K562 (cell line): ENCODE data around the gene TMOD3. TPM values are rescaled to one million over a fixed set of nuclear protein-coding genes. Genes with fewer than 3 reads are reported as not detected.

Experiments
- BMI1 ChIP-seq: fragments of 150-350 bp; IDR thresholded peaks from 2 replicates; pipeline ENCODE4 v1.6.1; 2014; ENCODE audit warnings: low read length
- CBFA2T2 ChIP-seq: fragments of 450-650 bp; conservative IDR thresholded peaks from 2 replicates; pipeline ENCODE4 v1.6.1; 2017; ENCODE audit warnings: mild to moderate bottlenecking
- FOXK2 ChIP-seq, 2 experiments: fragments of 450-650 bp; IDR thresholded peaks in 1 of 2; conservative IDR thresholded peaks in 1 of 2; 2 replicates each; pipeline ENCODE4 v1.6.1; 2016; ENCODE audit warnings: low read depth in 2 of 2, mild to moderate bottlenecking in 1 of 2
- GATAD2B ChIP-seq: fragments of 450-650 bp; IDR thresholded peaks from 2 replicates; pipeline ENCODE4 v1.6.1; 2017; ENCODE audit warnings: mild to moderate bottlenecking, borderline replicate concordance
- MAFF ChIP-seq: IDR thresholded peaks from 2 replicates; pipeline ENCODE4 v1.6.1; 2012; ENCODE audit warnings: low read length, improper control_type of control experiment
- PCBP1 ChIP-seq: fragments of 200-400 bp; formaldehyde crosslinking; IDR thresholded peaks from 2 replicates; pipeline ENCODE4 v1.6.1; 2018; ENCODE audit warnings: mild to moderate bottlenecking, low read depth, low read length; ENCODE audit not compliant: poor library complexity, severe bottlenecking
- RFX7 ChIP-seq: fragments of 250-450 bp; sonication (Bioruptor Pico); IDR thresholded peaks from 2 replicates; pipeline ENCODE4 v1.5.1; 2021; ENCODE audit warnings: mild to moderate bottlenecking
- SMARCC2 ChIP-seq: fragments of 450-650 bp; IDR thresholded peaks from 2 replicates; pipeline ENCODE4 v1.6.1; 2017; ENCODE audit warnings: antibody characterized with exemption, moderate library complexity, mild to moderate bottlenecking, low read depth
- TAL1 ChIP-seq: fragments of 450-650 bp; IDR thresholded peaks from 2 replicates; pipeline ENCODE4 v1.6.1; 2016; ENCODE audit warnings: mild to moderate bottlenecking
- ZBTB1 ChIP-seq: sonication (generic); formaldehyde crosslinking; IDR thresholded peaks from 2 replicates; pipeline ENCODE4 v1.8.1; 2023; ENCODE audit warnings: missing genetic modification reagents, low read depth, mild to moderate bottlenecking, borderline replicate concordance
- ZMIZ1 ChIP-seq, 2 experiments: fragments of 150-350 bp in 1 of 2; IDR thresholded peaks; 2 replicates each; pipeline ENCODE4 v1.6.1; 2012 to 2016; ENCODE audit warnings: low read depth in 2 of 2, low read length in 2 of 2, mild to moderate bottlenecking in 1 of 2, moderate library complexity in 1 of 2
- ZNF280B ChIP-seq: fragments of 250-450 bp; sonication (Bioruptor Pico); IDR thresholded peaks from 2 replicates; pipeline ENCODE4 v1.5.1; 2021; ENCODE audit warnings: mild to moderate bottlenecking
- ZNF655 ChIP-seq: fragments of 250-450 bp; sonication (Bioruptor Pico); IDR thresholded peaks from 2 replicates; pipeline ENCODE4 v1.5.0; 2021
- polyA plus RNA-seq, 8 experiments: library from polyadenylated mRNA; depleted of rRNA in 4 of 8; stranded (reverse) in 5 of 8; unstranded in 3 of 8; fragments of >200 nt; fragmentation: Nextera tagmentation in 2 of 8; fragmentation: Illumina TruSeq in 1 of 8; extraction: Ambion mirVana in 2 of 8; extraction: Trizol in 1 of 8; gene quantifications; 2 replicates each; pipeline versions ENCODE4 v1.2.1 to v1.2.3, GENCODE V29; 2011 to 2014; ENCODE audit warnings: inconsistent platforms in 1 of 8, missing spikeins in 1 of 8
- total RNA-seq, 7 experiments: library from RNA; depleted of rRNA in 6 of 7; stranded (reverse); fragments of >200 nt in 6 of 7; fragmentation: Illumina TruSeq in 2 of 7; extraction: Trizol in 2 of 7; gene quantifications; 2 replicates each; pipeline versions ENCODE4 v1.2.1 to v1.2.3, GENCODE V29; 2011 to 2021; ENCODE audit warnings: low replicate concordance in 1 of 7
- TF ChIP-seq, protein P1 (sequence below): conservative IDR thresholded peaks from 2 replicates; pipeline ENCODE4 v1.6.1; 2011; ENCODE audit warnings: low read depth, mild to moderate bottlenecking, low read length; ENCODE audit not compliant: control insufficient read depth
- TF ChIP-seq, protein P2 (sequence below): sonication (generic); formaldehyde crosslinking; IDR thresholded peaks from 2 replicates; pipeline ENCODE4 v1.5.0; 2020; ENCODE audit warnings: missing genetic modification reagents
- TF ChIP-seq, protein P3 (sequence below): fragments of 450-650 bp; IDR thresholded peaks from 2 replicates; pipeline ENCODE4 v1.6.1; 2016

TMOD3 gene
- total and polyA plus RNA-seq, 9 of the 15 experiments (the other 6 are each of a cell fraction or from before 2014, with no cell fraction given) = 6.8 to 45.0 (median 30.9) TPM

GRCh38 chr15:51878446-51879386, 49.3 kb downstream of the TMOD3 start (continued):
- TF ChIP-seq ZNF655 (CRISPR knock-in tag) (no peak), ZBTB1 (CRISPR knock-in tag) (no peak), MAFF (peak; percentile 62), CBFA2T2 (peak; percentile 70), PCBP1 (no peak), ZMIZ1 (IDR thresholded peaks at IDR 0.05; ENCODE audit: low read depth in 2 of 2, low read length in 2 of 2) (peak in 1 of 2 experiments; percentile 56; a peak in 1 of 4 replicates), SMARCC2 (peak; percentile 80), BMI1 (no peak), FOXK2 (conservative IDR thresholded peaks at IDR 0.05 in 1 of 2, IDR thresholded peaks at IDR 0.05 in 1 of 2; ENCODE audit: low read depth in 2 of 2) (peak; percentile 26 to 37; a peak in 2 of 4 replicates), RFX7 (CRISPR knock-in tag) (no peak), TAL1 (peak; percentile 81), ZNF280B (CRISPR knock-in tag) (no peak), GATAD2B (peak; percentile 14; the same call in 1 of the 2 replicates)
- TF ChIP-seq, protein P1, sequence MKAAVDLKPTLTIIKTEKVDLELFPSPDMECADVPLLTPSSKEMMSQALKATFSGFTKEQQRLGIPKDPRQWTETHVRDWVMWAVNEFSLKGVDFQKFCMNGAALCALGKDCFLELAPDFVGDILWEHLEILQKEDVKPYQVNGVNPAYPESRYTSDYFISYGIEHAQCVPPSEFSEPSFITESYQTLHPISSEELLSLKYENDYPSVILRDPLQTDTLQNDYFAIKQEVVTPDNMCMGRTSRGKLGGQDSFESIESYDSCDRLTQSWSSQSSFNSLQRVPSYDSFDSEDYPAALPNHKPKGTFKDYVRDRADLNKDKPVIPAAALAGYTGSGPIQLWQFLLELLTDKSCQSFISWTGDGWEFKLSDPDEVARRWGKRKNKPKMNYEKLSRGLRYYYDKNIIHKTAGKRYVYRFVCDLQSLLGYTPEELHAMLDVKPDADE = no peak
- TF ChIP-seq, protein P2, sequence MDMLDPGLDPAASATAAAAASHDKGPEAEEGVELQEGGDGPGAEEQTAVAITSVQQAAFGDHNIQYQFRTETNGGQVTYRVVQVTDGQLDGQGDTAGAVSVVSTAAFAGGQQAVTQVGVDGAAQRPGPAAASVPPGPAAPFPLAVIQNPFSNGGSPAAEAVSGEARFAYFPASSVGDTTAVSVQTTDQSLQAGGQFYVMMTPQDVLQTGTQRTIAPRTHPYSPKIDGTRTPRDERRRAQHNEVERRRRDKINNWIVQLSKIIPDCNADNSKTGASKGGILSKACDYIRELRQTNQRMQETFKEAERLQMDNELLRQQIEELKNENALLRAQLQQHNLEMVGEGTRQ (CRISPR knock-in tag) = no peak
- TF ChIP-seq, protein P3, sequence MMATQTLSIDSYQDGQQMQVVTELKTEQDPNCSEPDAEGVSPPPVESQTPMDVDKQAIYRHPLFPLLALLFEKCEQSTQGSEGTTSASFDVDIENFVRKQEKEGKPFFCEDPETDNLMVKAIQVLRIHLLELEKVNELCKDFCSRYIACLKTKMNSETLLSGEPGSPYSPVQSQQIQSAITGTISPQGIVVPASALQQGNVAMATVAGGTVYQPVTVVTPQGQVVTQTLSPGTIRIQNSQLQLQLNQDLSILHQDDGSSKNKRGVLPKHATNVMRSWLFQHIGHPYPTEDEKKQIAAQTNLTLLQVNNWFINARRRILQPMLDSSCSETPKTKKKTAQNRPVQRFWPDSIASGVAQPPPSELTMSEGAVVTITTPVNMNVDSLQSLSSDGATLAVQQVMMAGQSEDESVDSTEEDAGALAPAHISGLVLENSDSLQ = 0 out of 2 replicates have a peak, but pooled peaks have one; percentile 11
